Lower leg skin (tissue), 4 donors: ENCODE data around the gene SDCBP2. TPM values are rescaled to one million over a fixed set of nuclear protein-coding genes. Genes with fewer than 3 reads are reported as not detected.

Experiments
- DNase-seq, 2 donors: peaks; one replicate each; pipeline ENCODE4 v3.0.0-alpha.2; 2019; ENCODE audit warnings: low spot score in 2 of 2
- H3K4me3 ChIP-seq: fragments of 200-600 bp; sonication (generic); 2 replicates; pipeline ENCODE4 v1.5.1; 2017; ENCODE audit warnings: mild to moderate bottlenecking, low read depth; ENCODE audit not compliant: poor library complexity, severe bottlenecking
- CTCF ChIP-seq, 3 donors: fragments of 450-650 bp; IDR thresholded peaks; one replicate each; pipeline ENCODE4 v1.5.1; 2016; ENCODE audit warnings: antibody characterized with exemption in 3 of 3, mild to moderate bottlenecking in 3 of 3, moderate library complexity in 2 of 3
- POLR2A ChIP-seq, 2 donors: fragments of 450-650 bp; IDR thresholded peaks; one replicate each; pipeline ENCODE4 v1.6.1; 2016 to 2017; ENCODE audit warnings: antibody characterized with exemption in 2 of 2, mild to moderate bottlenecking in 1 of 2, moderate library complexity in 1 of 2
- WGBS, 2 donors: methylation state at CpG; one replicate each; pipeline ENCODE4 v1.1.5; 2018; 5-methylcytosine and 5-hydroxymethylcytosine counted together
- intact Hi-C: fragments of 100-400 bp; cut with DNase I; formaldehyde crosslinking; loops from one replicate; pipeline ENCODE4 v1.15.0; 2023; ENCODE audit warnings: low total_unique reads
- total RNA-seq, 4 donors: library from RNA; depleted of rRNA; stranded (reverse); fragments of >200 nt; gene quantifications; one replicate each; pipeline ENCODE4 v1.1.0, GENCODE V29; 2016

The SDCBP2 gene
- total RNA-seq, 4 donors from 2014 or later, result 141 to 206 (median 181) TPM

GRCh38 chr20:1321654-1321939 is 7.3 kb downstream of the SDCBP2 start:
- H3K4me3 ChIP-seq, result no peak overlapping the region
- DNase-seq, result no peak
- TF ChIP-seq POLR2A (IDR thresholded peaks at IDR 0.05) (no peak), CTCF (IDR thresholded peaks at IDR 0.05) (no peak)
- intact Hi-C loops, result no loop called here
- 63 to 76% methylated on average over 4 of the region's 4 CpGs for WGBS, 2 donors

DNA sequence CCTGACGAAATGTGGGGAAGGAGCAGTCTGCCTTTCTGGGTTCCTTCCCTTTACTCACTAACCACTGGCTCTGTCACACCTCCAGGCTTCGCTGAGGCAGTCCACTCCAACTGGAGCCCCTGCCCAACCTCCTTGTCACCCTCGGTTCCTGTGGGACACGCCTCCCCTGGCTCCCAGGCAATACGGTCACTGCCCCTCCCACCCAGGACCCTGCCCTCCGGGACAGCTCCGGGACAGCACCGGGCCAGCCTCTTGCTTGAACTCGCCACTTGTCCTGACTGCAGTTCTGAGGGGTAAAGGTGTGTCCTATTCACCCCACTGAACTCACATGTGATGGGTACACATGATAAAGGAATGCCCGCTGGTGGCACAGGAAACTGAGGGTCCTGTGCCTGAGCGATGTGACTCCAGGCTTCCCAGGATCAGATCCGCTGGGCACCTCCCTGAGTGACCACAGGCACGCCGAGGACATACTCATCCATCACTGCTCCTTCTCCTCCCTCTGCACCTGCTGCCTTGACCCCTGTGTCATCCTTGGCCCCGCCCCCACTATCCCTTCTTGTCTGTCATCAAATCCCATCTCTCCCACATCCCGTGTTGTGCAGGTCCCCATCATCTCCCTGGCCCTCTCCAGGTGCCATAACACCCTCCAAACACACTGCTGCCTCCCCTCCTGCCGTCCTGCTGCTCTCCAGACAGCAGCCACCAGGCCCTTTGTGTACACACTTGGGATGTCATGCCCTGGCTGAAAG is 7.9 kb downstream of the SDCBP2 start:
- DNase-seq, result peak in 1 of 2 donors; percentile 83
- intact Hi-C loops, result no loop called here
- WGBS, 2 donors, result 74 to 75% methylated on average over 17 of the region's 17 CpGs
- H3K4me3 ChIP-seq, result no peak overlapping the region
- TF ChIP-seq POLR2A (IDR thresholded peaks at IDR 0.05) (no peak), CTCF (IDR thresholded peaks at IDR 0.05) (no peak)

DNA sequence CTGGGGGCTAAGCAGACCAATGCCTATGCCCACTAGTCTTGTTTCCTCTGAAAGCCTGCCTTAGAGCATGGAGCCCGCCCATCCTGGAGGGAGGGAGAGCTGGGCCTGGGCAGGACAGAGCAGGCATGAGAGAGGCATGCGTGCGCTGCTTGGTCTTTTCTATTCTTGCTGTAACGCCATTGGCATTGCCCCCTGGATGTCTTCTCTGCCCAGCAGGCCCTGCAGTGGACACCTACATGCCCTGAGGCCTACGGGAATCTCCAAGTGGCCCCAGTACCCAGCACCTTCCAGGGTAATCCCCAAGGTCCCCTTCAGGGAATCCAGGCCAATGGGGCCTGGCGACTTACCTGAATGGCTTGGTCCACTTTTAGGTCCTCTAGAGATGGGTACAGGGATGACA is 8.9 kb downstream of the SDCBP2 start:
- WGBS, 2 donors, result 91 to 96% methylated on average over 6 of the region's 6 CpGs
- no peak for DNase-seq
- TF ChIP-seq CTCF (IDR thresholded peaks at IDR 0.05), result no peak
- no peak for TF ChIP-seq POLR2A (IDR thresholded peaks at IDR 0.05)
- intact Hi-C loops, result no loop called here
- H3K4me3 ChIP-seq, result no peak overlapping the region

- no peak for TF ChIP-seq POLR2A (IDR thresholded peaks at IDR 0.05)
- no peak for TF ChIP-seq CTCF (IDR thresholded peaks at IDR 0.05)
- WGBS, 2 donors, result 79 to 100% methylated on average over 2 to 4 of the region's 4 CpGs
- DNase-seq, result no peak
- H3K4me3 ChIP-seq, result no peak overlapping the region
- intact Hi-C loops, result loop anchor here (10.0 kb wide), 1 partner anchor 185 kb away; no protein-coding TSS in a partner anchor
These were observed 9.5 kb downstream of the SDCBP2 start for GRCh38 chr20:1319462-1319861.

- no peak for DNase-seq
- 83 to 87% methylated on average over 4 of the region's 4 CpGs for WGBS, 2 donors
- no peak overlapping the region for H3K4me3 ChIP-seq
- TF ChIP-seq CTCF (IDR thresholded peaks at IDR 0.05) (no peak), POLR2A (IDR thresholded peaks at IDR 0.05) (no peak)
- intact Hi-C loops, result loop anchor here (10.0 kb wide), 1 partner anchor 186 kb away; no protein-coding TSS in a partner anchor
These were observed 9.9 kb downstream of the SDCBP2 start for GRCh38 chr20:1319051-1319450.
